ENCODE results near the gene TNFRSF6B.
"Not testable (repeated sequence)": the region's sequence is repeated elsewhere in the genome, so short reads cannot be mapped to it uniquely, and the experiment has no call there.

The TNFRSF6B gene

GRCh38 chr20:63712191-63712590 lies 15.7 kb downstream of the TNFRSF6B start:
- DNase-seq, result no peak

- no peak for DNase-seq
Observed at GRCh38 chr20:63714858-63715257, 18.4 kb downstream of the TNFRSF6B start.

- DNase-seq, result no peak
Observed at GRCh38 chr20:63718996-63719395, 22.5 kb downstream of the TNFRSF6B start.

- DNase-seq, result not testable (repeated sequence)
Observed at GRCh38 chr20:63722967-63723622, 26.6 kb downstream of the TNFRSF6B start.

- not testable (repeated sequence) for DNase-seq
Observed at GRCh38 chr20:63730189-63730733, 33.8 kb downstream of the TNFRSF6B start.

GRCh38 chr20:63731410-63731809 lies 35.0 kb downstream of the TNFRSF6B start:
- no peak for DNase-seq

- no peak for DNase-seq
Observed at GRCh38 chr20:63732118-63733095, 36.0 kb downstream of the TNFRSF6B start.

- DNase-seq, result no peak
Observed at GRCh38 chr20:63733117-63733516, 36.7 kb downstream of the TNFRSF6B start.

GRCh38 chr20:63733579-63734081 lies 37.2 kb downstream of the TNFRSF6B start:
- no peak for DNase-seq

GRCh38 chr20:63734111-63734945 lies 37.9 kb downstream of the TNFRSF6B start:
- DNase-seq, result no peak

GRCh38 chr20:63734946-63735858 lies 38.8 kb downstream of the TNFRSF6B start:
- no peak for DNase-seq

- no peak for DNase-seq
Observed at GRCh38 chr20:63735859-63736718, 39.6 kb downstream of the TNFRSF6B start, which contains the start of gene LIME1. Gene LIME1, plus strand, starts transcription at chr20:63736664. Its CDS starts 886 bp downstream, at chr20:63737550.

- no peak for DNase-seq
Observed at GRCh38 chr20:63736893-63737694, 40.6 kb downstream of the TNFRSF6B start.

- no peak for DNase-seq
Observed at GRCh38 chr20:63737695-63737944, 41.2 kb downstream of the TNFRSF6B start.

- DNase-seq, result no peak
Observed at GRCh38 chr20:63737945-63738686, 41.7 kb downstream of the TNFRSF6B start.

GRCh38 chr20:63738687-63739129 lies 42.3 kb downstream of the TNFRSF6B start:
- DNase-seq, result peak; percentile 72

- peak; percentile 84 for DNase-seq
Observed at GRCh38 chr20:63739130-63740069, 42.9 kb downstream of the TNFRSF6B start, which contains the start of gene SLC2A4RG. Gene SLC2A4RG, plus strand, starts transcription at chr20:63739776. Its CDS starts 137 bp downstream, at chr20:63739913.

Measured in right forelimb (tissue), 1 donor.